H1 (cell line): ENCODE measurements around the gene APC2. TPM values are rescaled to one million over a fixed set of nuclear protein-coding genes. Genes with fewer than 3 reads are reported as not detected.

ENCODE experiments used
- CTCF ChIA-PET: fragments of 300-600 bp; sonication (Branson Sonifier 250); formaldehyde crosslinking; loops from one replicate; lab custom pipeline; 2021; ENCODE audit not compliant: partially characterized antibody; lab: Charles Lee
- POLR2A ChIA-PET: fragments of 300-600 bp; sonication (Branson Sonifier 250); formaldehyde crosslinking; loops from one replicate; lab custom pipeline; 2021; ENCODE audit warnings: inconsistent platforms; ENCODE audit not compliant: partially characterized antibody; lab: Charles Lee
- DNase-seq, 2 experiments: peaks; one replicate each; pipeline versions ENCODE4 v3.0.0 to v3.0.0-alpha.2; 2010 to 2022; ENCODE audit warnings: low spot score in 2 of 2, low read depth in 1 of 2, mixed read lengths in 1 of 2
- FAIRE-seq: peaks from 2 replicates; lab custom pipeline; 2011; peaks lifted over from hg19 to GRCh38; lab: Jason Lieb, UNC
- H2AFZ ChIP-seq: 2 replicates; pipeline ENCODE4 v1.8.1; 2012; ENCODE audit warnings: low read length, inconsistent platforms
- H2AK5ac ChIP-seq: 2 replicates; pipeline ENCODE4 v1.6.1; 2013; ENCODE audit warnings: low read depth, low read length
- H2BK120ac ChIP-seq: replicated peaks from 2 replicates; pipeline ENCODE3; 2013; ENCODE audit warnings: low read depth, low read length, inconsistent platforms
- H2BK12ac ChIP-seq: 2 replicates; pipeline ENCODE4 v1.6.1; 2013; ENCODE audit warnings: low read depth, low read length
- H2BK15ac ChIP-seq: 2 replicates; pipeline ENCODE4 v1.6.1; 2013; ENCODE audit warnings: low read length
- H2BK20ac ChIP-seq: 2 replicates; pipeline ENCODE4 v1.6.1; 2013; ENCODE audit warnings: low read length
- H2BK5ac ChIP-seq: 2 replicates; pipeline ENCODE4 v1.6.1; 2013; ENCODE audit warnings: low read depth, low read length
- H3K14ac ChIP-seq: 2 replicates; pipeline ENCODE4 v1.6.1; 2013; ENCODE audit warnings: inconsistent platforms; ENCODE audit not compliant: insufficient read length
- H3K18ac ChIP-seq: 2 replicates; pipeline ENCODE4 v1.6.1; 2013; ENCODE audit warnings: low read length; ENCODE audit errors: extremely low read depth
- H3K23ac ChIP-seq: 2 replicates; pipeline ENCODE4 v1.6.1; 2013; ENCODE audit warnings: inconsistent platforms; ENCODE audit not compliant: insufficient read length
- H3K23me2 ChIP-seq: 2 replicates; pipeline ENCODE4 v1.6.1; 2013; ENCODE audit warnings: low read depth, low read length
- H3K27ac ChIP-seq: 2 replicates; pipeline ENCODE4 v1.6.1; 2011; ENCODE audit warnings: low read depth, low read length, inconsistent platforms
- H3K27me3 ChIP-seq, 4 experiments: replicated peaks in 1 of 4; 1 replicate in 1 of 4; 2 replicates in 3 of 4; pipeline versions ENCODE4 v1.6.1 to v1.8.1; 2011 to 2013; ENCODE audit warnings: low read length in 3 of 4, mild to moderate bottlenecking in 3 of 4, inconsistent platforms in 2 of 4, mixed read lengths in 2 of 4, moderate library complexity in 1 of 4; ENCODE audit not compliant: control insufficient read depth in 3 of 4, insufficient read depth in 3 of 4; ENCODE audit errors: extremely low read depth in 1 of 4
- H3K36me3 ChIP-seq, 4 experiments: 2 replicates each; pipeline versions ENCODE4 v1.6.1 to v1.8.1; 2011 to 2013; ENCODE audit warnings: mild to moderate bottlenecking in 4 of 4, low read length in 3 of 4, moderate library complexity in 2 of 4, control low read depth in 1 of 4, inconsistent platforms in 1 of 4; ENCODE audit not compliant: insufficient read depth in 4 of 4, control insufficient read depth in 2 of 4
- H3K4ac ChIP-seq: replicated peaks from 2 replicates; pipeline ENCODE3; 2013; ENCODE audit warnings: low read length, low read depth, mixed read lengths, inconsistent platforms; ENCODE audit not compliant: insufficient read length
- H3K4me1 ChIP-seq, 4 experiments: replicated peaks in 1 of 4; 1 replicate in 1 of 4; 2 replicates in 3 of 4; pipeline versions ENCODE4 v1.6.1 to v1.8.1; 2011 to 2013; ENCODE audit warnings: low read length in 3 of 4, inconsistent platforms in 2 of 4, mixed read lengths in 1 of 4; ENCODE audit not compliant: insufficient read depth in 4 of 4, control insufficient read depth in 3 of 4
- H3K4me2 ChIP-seq, 2 experiments: 2 replicates each; pipeline versions ENCODE4 v1.6.1 to v1.8.1; 2011 to 2013; ENCODE audit warnings: low read depth in 2 of 2, low read length in 2 of 2, control low read depth in 1 of 2, inconsistent platforms in 1 of 2, mild to moderate bottlenecking in 1 of 2; ENCODE audit not compliant: insufficient read depth in 1 of 2
- H3K4me3 ChIP-seq, 4 experiments: fragments of 200-600, 300-600 bp in 1 of 4; sonication (generic), shearing (Covaris generic), sonication (Bioruptor Twin) in 1 of 4; 2 replicates each; pipeline versions ENCODE4 v1.5.1 to v1.8.1; 2011 to 2016; ENCODE audit warnings: low read length in 4 of 4, low read depth in 3 of 4, control low read depth in 2 of 4, inconsistent platforms in 2 of 4, mild to moderate bottlenecking in 2 of 4, mixed read lengths in 1 of 4, moderate library complexity in 1 of 4; ENCODE audit not compliant: insufficient read depth in 2 of 4; ENCODE audit errors: extremely low read depth in 1 of 4
- H3K56ac ChIP-seq: replicated peaks from 2 replicates; pipeline ENCODE3; 2013; ENCODE audit warnings: low read depth, mild to moderate bottlenecking, mixed read lengths, low read length, inconsistent platforms; ENCODE audit not compliant: insufficient read length
- H3K79me1 ChIP-seq: 2 replicates; pipeline ENCODE4 v1.6.1; 2013; ENCODE audit warnings: low read depth, low read length, control low read depth
- H3K79me2 ChIP-seq, 2 experiments: 2 replicates each; pipeline versions ENCODE4 v1.6.1 to v1.8.1; 2012 to 2013; ENCODE audit warnings: low read length in 2 of 2, mild to moderate bottlenecking in 2 of 2, inconsistent platforms in 1 of 2; ENCODE audit not compliant: insufficient read depth in 2 of 2, control insufficient read depth in 1 of 2
- H3K9ac ChIP-seq, 4 experiments: replicated peaks in 1 of 4; 1 replicate in 1 of 4; 2 replicates in 3 of 4; pipeline versions ENCODE4 v1.6.1 to v1.8.1; 2011 to 2013; ENCODE audit warnings: low read depth in 3 of 4, low read length in 3 of 4, control low read depth in 2 of 4, mild to moderate bottlenecking in 2 of 4, moderate library complexity in 2 of 4, inconsistent platforms in 1 of 4; ENCODE audit errors: extremely low read depth in 1 of 4
- H3K9me3 ChIP-seq, 2 experiments: 2 replicates each; pipeline versions ENCODE4 v1.6.1 to v1.8.1; 2012 to 2013; ENCODE audit warnings: mild to moderate bottlenecking in 2 of 2, moderate library complexity in 2 of 2, control low read depth in 1 of 2, inconsistent platforms in 1 of 2, low read depth in 1 of 2, low read length in 1 of 2, mixed read lengths in 1 of 2; ENCODE audit not compliant: insufficient read depth in 2 of 2
- H4K20me1 ChIP-seq, 2 experiments: replicated peaks in 1 of 2; 2 replicates each; pipeline versions ENCODE3 to v1.8.1; 2011 to 2013; ENCODE audit warnings: inconsistent platforms in 2 of 2, low read length in 2 of 2, mild to moderate bottlenecking in 1 of 2; ENCODE audit not compliant: insufficient read depth in 2 of 2, control insufficient read depth in 1 of 2
- H4K5ac ChIP-seq: 2 replicates; pipeline ENCODE4 v1.6.1; 2013; ENCODE audit warnings: low read length, low read depth, mixed read lengths, inconsistent platforms; ENCODE audit not compliant: insufficient read length
- H4K8ac ChIP-seq: 2 replicates; pipeline ENCODE4 v1.8.0; 2013; ENCODE audit warnings: mild to moderate bottlenecking, moderate library complexity, low read length, inconsistent platforms; ENCODE audit not compliant: insufficient read depth; ENCODE audit errors: extremely low read depth
- H4K91ac ChIP-seq: replicated peaks from 2 replicates; pipeline ENCODE3; 2013; ENCODE audit warnings: low read length, mixed read lengths, inconsistent platforms; ENCODE audit not compliant: insufficient read length
- CTCF ChIP-seq, 3 experiments: IDR thresholded peaks; 1 replicate in 2 of 3; 2 replicates in 1 of 3; pipeline versions ENCODE4 v1.5.1 to v1.6.1; 2011; ENCODE audit warnings: low read length in 3 of 3, mild to moderate bottlenecking in 3 of 3, inconsistent platforms in 2 of 3, low read depth in 1 of 3, moderate library complexity in 1 of 3; ENCODE audit not compliant: insufficient read depth in 1 of 3; ENCODE audit errors: control extremely low read depth in 1 of 3
- NANOG ChIP-seq: IDR thresholded peaks from 2 replicates; pipeline ENCODE4 v1.6.1; 2011; ENCODE audit warnings: low read length, low read depth, mild to moderate bottlenecking, inconsistent platforms; ENCODE audit not compliant: insufficient read depth, poor library complexity, severe bottlenecking
- WGBS, 2 experiments: shearing (Covaris generic) in 1 of 2; methylation state at CpG; one replicate each; pipeline versions ENCODE4 v1.1.6 to v1.1.7; 2013 to 2015; ENCODE audit warnings: low lambda C conversion rate in 2 of 2, mixed read lengths in 2 of 2, inconsistent platforms in 1 of 2, low coverage in 1 of 2, missing lambda C conversion rate in 1 of 2; ENCODE audit not compliant: insufficient replicate concordance in 2 of 2, insufficient coverage in 1 of 2, insufficient read length in 1 of 2; ENCODE audit errors: extremely low coverage in 1 of 2, missing lambda C conversion rate in 1 of 2; 5-methylcytosine and 5-hydroxymethylcytosine counted together
- polyA plus RNA-seq, 7 experiments: library from polyadenylated mRNA; depleted of rRNA in 3 of 7; stranded (reverse) in 5 of 7; unstranded in 2 of 7; fragments of >200 nt in 5 of 7; fragments of 200-250 nt in 2 of 7; gene quantifications; 1 replicate in 5 of 7; 2 replicates in 1 of 7; 4 replicates in 1 of 7; pipeline versions ENCODE4 v1.2.1 to v1.2.3, GENCODE V29; 2011 to 2013; ENCODE audit warnings: missing spikeins in 2 of 7, mixed read lengths in 2 of 7
- total RNA-seq: library from RNA; stranded (reverse); fragmentation: NEBNext Ultra II Directional; extraction: Animal tissue kit (Norgen Biotek cat#: 25700); gene quantifications from 2 replicates; pipeline ENCODE4 v1.2.1, GENCODE V29; 2021

APC2 gene
- total and polyA plus RNA-seq, 2 of the 8 experiments (the other 6 are each of a cell fraction or from before 2014, with no cell fraction given), result 1.3 to 4.1 TPM

DNA sequence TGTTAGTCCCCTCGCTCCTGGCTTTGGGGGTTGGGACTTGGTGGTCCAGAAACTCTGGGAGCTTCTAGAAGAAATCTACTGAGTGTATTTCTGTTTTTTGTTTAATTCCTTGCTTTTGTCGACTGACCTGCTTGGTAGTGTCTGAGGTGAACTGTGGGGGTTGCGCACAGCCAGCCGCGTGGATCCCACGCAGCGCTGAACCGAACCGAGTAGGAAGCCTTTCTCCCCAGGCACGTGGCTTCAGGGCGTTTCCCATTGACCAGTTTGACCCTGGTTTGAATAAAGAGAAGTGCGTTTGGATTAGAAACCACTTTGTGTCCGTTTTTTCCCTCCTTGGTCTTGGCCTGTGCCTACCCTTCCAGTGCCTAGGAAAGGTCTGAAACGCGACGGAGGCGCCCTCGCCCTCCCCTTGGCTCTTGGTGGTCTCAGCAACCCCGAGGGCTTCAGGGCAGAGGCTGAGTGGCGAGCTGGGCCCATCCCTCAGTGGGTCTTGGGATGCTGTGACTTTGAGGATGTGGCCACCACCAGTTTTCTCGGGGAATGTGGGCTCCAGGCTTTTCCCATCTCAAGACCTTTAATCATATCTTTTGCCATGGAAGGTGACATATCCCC lies 14.4 kb upstream of the APC2 start:
- Histone ChIP-seq H2BK15ac (0 out of 2 replicates have a peak overlapping the region, but pooled peaks have one; percentile 29), H2BK20ac (no peak overlapping the region), H2AFZ (no peak overlapping the region), H3K4me1 (peaks cover 0 to 5% (median 4%) of the 10 kb centered on the region in 4 experiments; a peak in 4 of 7 replicates), H3K23me2 (peaks cover 3% of the 10 kb centered on the region; the same call in 1 of the 2 replicates), H3K79me2 (peaks cover 2 to 21% of the 10 kb centered on the region in 2 experiments; a peak in 3 of 4 replicates), H4K91ac (no peak overlapping the region), H3K23ac (no peak overlapping the region), H2BK12ac (no peak overlapping the region), H3K14ac (no peak overlapping the region), H3K27ac (no peak overlapping the region), H3K27me3 (no peaks in the 10 kb centered on the region), H3K4ac (no peak overlapping the region), H4K20me1 (peaks cover 20 to 24% of the 10 kb centered on the region in 2 experiments), H2AK5ac (no peak overlapping the region), H4K8ac (no peak overlapping the region), H3K79me1 (peaks cover 4% of the 10 kb centered on the region), H3K9ac (no peak overlapping the region), H3K18ac (no peak overlapping the region), H3K36me3 (peaks cover 24 to 52% (median 38%) of the 10 kb centered on the region in 4 experiments), H2BK120ac (no peak overlapping the region), H3K4me3 (no peak overlapping the region), H3K56ac (no peak overlapping the region), H2BK5ac (no peak overlapping the region), H4K5ac (no peak overlapping the region), H3K4me2 (no peak overlapping the region)
- FAIRE-seq (no peak), DNase-seq (no peak)
- CTCF ChIA-PET, result interaction anchor here (0.7 to 1.9 kb wide), 3 partner anchors 9 to 462 kb away, joined by 3 to 8 read pairs (median 3); no protein-coding TSS in a partner anchor
- WGBS, 2 experiments, result 91% methylated on average over 21 of the region's 21 CpGs; no CpG with 5 or more reads in 1 of the 2 experiments
- TF ChIP-seq CTCF (IDR thresholded peaks at IDR 0.05; ENCODE audit: control extremely low read depth in 1 of 3, insufficient read depth in 1 of 3, low read depth in 1 of 3, low read length in 3 of 3), result no peak
- no peak for TF ChIP-seq NANOG
- TF ChIP-seq, all 59 proteins: peak for 0
- POLR2A ChIA-PET, result interaction anchor here (0.9 to 3.8 kb wide), 8 partner anchors 8 to 167 kb away, joined by 3 to 24 read pairs (median 6); partner anchors contain the start of gene CIRBP
- H3K9me3 ChIP-seq, result no peaks in the 10 kb centered on the region
